Raji (cell line): Measurements from ENCODE around the gene OGG1.

Source experiments
- POLR2A ChIP-seq: IDR thresholded peaks from 2 replicates; pipeline ENCODE4 v1.6.1; 2011; ENCODE audit warnings: low read depth, low read length, control low read depth; ENCODE audit not compliant: insufficient read depth

The OGG1 gene

GRCh38 chr3:9749645-9750555, at the start of gene OGG1:
Gene OGG1 (plus strand): TSS chr3:9749952. CDS start chr3:9750287, 335 bp downstream.
- peak; percentile 93 for TF ChIP-seq POLR2A

DNA sequence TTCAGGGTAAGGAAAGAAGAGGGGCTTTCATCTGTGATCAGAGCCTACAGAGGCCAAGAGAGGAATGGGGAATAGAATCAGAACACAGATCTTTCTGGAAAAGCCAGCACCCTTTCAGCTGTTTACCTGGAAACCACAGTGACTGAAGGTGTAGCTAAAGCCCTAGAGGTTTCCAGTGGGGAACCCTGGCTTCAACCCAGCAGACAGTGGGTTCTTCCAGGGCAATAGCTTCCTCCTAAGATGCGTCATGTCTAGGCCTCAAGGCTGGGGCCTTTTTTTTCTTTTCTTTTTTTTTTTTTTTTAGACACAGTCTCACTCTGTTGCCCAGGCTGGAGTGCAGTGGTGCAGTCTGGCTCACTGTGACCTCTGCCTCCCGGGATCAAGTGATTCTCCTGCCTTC, 49.2 kb upstream of the OGG1 start:
- TF ChIP-seq POLR2A = no peak

GRCh38 chr3:9701006-9701405, 48.7 kb upstream of the OGG1 start:
- TF ChIP-seq POLR2A = no peak

GRCh38 chr3:9701711-9702110, 48.0 kb upstream of the OGG1 start:
- no peak for TF ChIP-seq POLR2A

- TF ChIP-seq POLR2A = no peak
Measured at GRCh38 chr3:9703240-9703639, 46.5 kb upstream of the OGG1 start.

GRCh38 chr3:9703736-9704346, 45.9 kb upstream of the OGG1 start, which contains the start of gene CPNE9:
Gene CPNE9 (plus strand): TSS chr3:9703833. CDS start chr3:9703997, 164 bp downstream.
- no peak for TF ChIP-seq POLR2A

- TF ChIP-seq POLR2A = no peak
Measured at GRCh38 chr3:9704347-9705322, 45.1 kb upstream of the OGG1 start.

DNA sequence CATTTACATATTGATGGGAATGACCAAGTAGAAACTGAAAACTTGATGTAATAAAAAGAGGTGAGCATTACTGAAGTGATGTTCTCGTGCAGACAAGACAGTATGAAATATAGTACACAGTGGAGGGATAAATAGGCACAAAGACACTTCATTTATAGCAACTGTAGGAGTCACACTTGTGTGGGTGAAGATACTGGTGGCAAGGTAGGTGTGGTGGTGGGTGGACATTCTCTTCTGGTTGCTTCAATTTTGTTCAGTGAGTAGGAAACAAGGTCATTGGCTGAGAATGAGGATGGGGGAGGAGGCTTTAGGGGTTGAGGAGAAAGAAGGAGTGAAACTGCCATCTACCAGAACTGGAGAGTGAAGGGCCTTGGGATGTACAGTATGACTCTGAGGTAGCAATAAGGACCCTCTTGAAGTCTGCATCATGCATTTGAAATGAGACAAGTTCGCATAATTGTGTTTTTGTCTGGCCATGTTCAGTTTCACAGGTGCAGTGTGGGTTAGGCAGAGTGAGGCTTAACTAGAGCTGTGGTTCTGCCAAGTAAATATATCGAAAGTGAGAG, 39.5 kb upstream of the OGG1 start:
- TF ChIP-seq POLR2A = no peak

DNA sequence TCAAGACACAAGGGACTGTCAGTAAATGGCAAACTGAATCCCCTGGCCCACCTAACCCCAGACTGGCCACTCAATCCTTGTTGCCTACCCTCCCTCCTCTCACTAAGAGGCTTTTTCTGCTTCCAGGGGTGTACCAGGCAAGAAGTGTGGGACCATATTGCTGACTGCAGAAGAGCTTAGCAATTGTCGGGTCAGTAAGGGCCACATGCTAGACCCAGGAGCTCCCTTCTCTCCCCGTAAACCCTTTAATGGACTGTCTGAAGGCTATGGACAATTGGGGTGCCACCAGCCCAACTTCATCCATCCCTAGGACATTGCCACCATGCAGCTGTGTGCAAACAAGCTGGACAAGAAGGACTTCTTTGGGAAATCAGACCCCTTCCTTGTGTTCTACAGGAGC, 37.3 kb upstream of the OGG1 start:
- no peak for TF ChIP-seq POLR2A

- no peak for TF ChIP-seq POLR2A
Measured at GRCh38 chr3:9713142-9713541, 36.6 kb upstream of the OGG1 start.

DNA sequence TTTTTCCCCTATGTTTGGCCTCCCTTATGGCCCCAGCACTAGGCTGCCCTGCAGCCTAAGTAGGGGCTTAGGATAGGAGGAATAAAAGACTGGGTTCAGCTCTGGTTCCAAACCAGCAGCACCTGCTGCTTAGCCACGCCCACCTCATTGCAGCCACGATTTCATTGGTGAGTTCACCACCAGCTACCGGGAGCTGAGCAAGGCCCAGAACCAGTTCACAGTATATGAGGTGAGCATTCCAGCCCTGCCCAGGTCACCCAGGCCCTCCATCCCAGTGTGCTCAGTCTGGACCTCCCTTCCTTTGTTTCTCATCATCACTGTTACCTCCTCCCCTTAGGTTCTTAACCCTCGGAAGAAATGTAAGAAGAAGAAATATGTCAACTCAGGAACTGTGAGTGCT, 34.6 kb upstream of the OGG1 start:
- TF ChIP-seq POLR2A = no peak

- TF ChIP-seq POLR2A = no peak
Measured at GRCh38 chr3:9715764-9716437, 33.9 kb upstream of the OGG1 start.

DNA sequence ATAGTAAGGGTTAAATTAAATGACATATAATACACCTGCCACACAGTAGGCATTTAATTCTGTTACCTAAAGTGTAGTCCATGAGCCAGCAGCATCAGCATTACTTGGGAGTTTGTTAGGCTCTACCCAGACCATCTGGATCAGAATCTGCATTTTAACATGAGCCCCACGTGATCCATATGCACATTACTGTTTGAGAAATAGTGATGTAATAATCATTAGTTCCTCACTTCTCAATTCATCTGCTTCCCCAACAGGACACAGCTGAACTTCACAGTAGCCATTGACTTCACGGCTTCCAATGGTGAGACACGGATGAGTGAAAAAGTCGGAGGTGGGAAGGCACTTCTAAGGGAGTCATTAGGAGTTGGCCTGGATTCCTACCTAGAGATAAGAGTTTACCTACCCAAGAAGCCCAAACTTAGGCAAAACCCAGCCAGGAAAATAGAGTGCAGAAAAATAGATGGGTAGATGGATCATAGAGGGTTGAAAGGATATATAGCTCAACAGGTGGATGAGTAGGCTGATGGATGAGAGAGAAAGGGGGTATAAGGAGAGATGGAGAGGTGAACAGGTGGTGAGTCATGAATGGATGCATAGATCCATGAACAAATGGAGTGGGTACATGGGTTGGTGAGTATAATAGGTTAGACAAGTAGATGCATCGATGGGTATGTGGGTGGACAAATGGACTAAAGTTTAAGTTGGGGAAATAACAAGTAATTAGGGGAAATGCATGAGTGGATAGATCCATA, 32.8 kb upstream of the OGG1 start:
- TF ChIP-seq POLR2A = no peak

- TF ChIP-seq POLR2A = no peak
Measured at GRCh38 chr3:9717563-9717962, 32.2 kb upstream of the OGG1 start.

- TF ChIP-seq POLR2A = no peak
Measured at GRCh38 chr3:9718118-9718517, 31.6 kb upstream of the OGG1 start.
